Right renal cortex interstitium (tissue), 3 donors: Measurements from ENCODE around the gene CDH22. TPM values are rescaled to one million over a fixed set of nuclear protein-coding genes. Genes with fewer than 3 reads are reported as not detected.

Experiments
- DNase-seq, 3 donors: peaks; one replicate each; pipeline ENCODE4 v3.0.0-alpha.2; 2013; ENCODE audit warnings: low read depth in 3 of 3, low spot score in 2 of 3
- polyA plus RNA-seq, 3 donors: library from polyadenylated mRNA; unstranded; fragments of 120-200 nt; gene quantifications; one replicate each; pipeline ENCODE4 v1.2.1, GENCODE V29; 2013; ENCODE audit not compliant: insufficient read length in 3 of 3

CDH22 gene
- polyA plus RNA-seq, 3 donors: not detected

- no peak for DNase-seq
These were observed 103.6 kb downstream of the CDH22 start for GRCh38 chr20:46204594-46205186.

GRCh38 chr20:46203510-46203837 lies 104.8 kb downstream of the CDH22 start:
- no peak for DNase-seq

- DNase-seq: no peak
These were observed 105.4 kb downstream of the CDH22 start for GRCh38 chr20:46202766-46203509.

- no peak for DNase-seq
These were observed 107.4 kb downstream of the CDH22 start for GRCh38 chr20:46200582-46201570.

- no peak for DNase-seq
These were observed 109.1 kb downstream of the CDH22 start for GRCh38 chr20:46199198-46199597.

GRCh38 chr20:46196990-46197389 lies 111.3 kb downstream of the CDH22 start:
- DNase-seq: no peak

- no peak for DNase-seq
These were observed 112.8 kb downstream of the CDH22 start for GRCh38 chr20:46195264-46196036.

GRCh38 chr20:46194409-46194808 lies 113.9 kb downstream of the CDH22 start:
- DNase-seq: no peak

- peak; percentile 20 to 63 (median 34) for DNase-seq
These were observed 115.8 kb downstream of the CDH22 start for GRCh38 chr20:46192376-46192944.

GRCh38 chr20:46191611-46192010 lies 116.7 kb downstream of the CDH22 start:
- DNase-seq: no peak

GRCh38 chr20:46191168-46191540 lies 117.1 kb downstream of the CDH22 start:
- DNase-seq: no peak

GRCh38 chr20:46190478-46191167 lies 117.7 kb downstream of the CDH22 start:
- no peak for DNase-seq

- DNase-seq: no peak
These were observed 119.3 kb downstream of the CDH22 start for GRCh38 chr20:46188866-46189541.

- DNase-seq: no peak
These were observed 122.1 kb downstream of the CDH22 start for GRCh38 chr20:46186210-46186609.

- DNase-seq: no peak
These were observed 122.9 kb downstream of the CDH22 start for GRCh38 chr20:46185353-46185752.

- DNase-seq: no peak
These were observed 124.5 kb downstream of the CDH22 start for GRCh38 chr20:46183768-46184167.

- no peak for DNase-seq
These were observed 125.8 kb downstream of the CDH22 start for GRCh38 chr20:46182276-46183200.

- DNase-seq: peak; percentile 20 to 65 (median 47)
These were observed 128.4 kb downstream of the CDH22 start for GRCh38 chr20:46179862-46180261.
